ENCODE data around the gene KCNG1. TPM values are rescaled to one million over a fixed set of nuclear protein-coding genes. Genes with fewer than 3 reads are reported as not detected.

Gene KCNG1
- total and polyA plus RNA-seq, 9 donors: 0.15 to 4.9 (median 1.1) TPM

- Histone ChIP-seq H3K27ac (no peak overlapping the region), H3K27me3 (no peaks in the 10 kb centered on the region), H3K9me3 (no peaks in the 10 kb centered on the region), H3K36me3 (no peaks in the 10 kb centered on the region), H3K4me3 (no peak overlapping the region), H3K4me1 (ENCODE audit: insufficient read depth) (no peaks in the 10 kb centered on the region)
- TF ChIP-seq EP300 (IDR thresholded peaks at IDR 0.05) (no peak), POLR2A (IDR thresholded peaks at IDR 0.05) (no peak)
- TF ChIP-seq, protein P1, sequence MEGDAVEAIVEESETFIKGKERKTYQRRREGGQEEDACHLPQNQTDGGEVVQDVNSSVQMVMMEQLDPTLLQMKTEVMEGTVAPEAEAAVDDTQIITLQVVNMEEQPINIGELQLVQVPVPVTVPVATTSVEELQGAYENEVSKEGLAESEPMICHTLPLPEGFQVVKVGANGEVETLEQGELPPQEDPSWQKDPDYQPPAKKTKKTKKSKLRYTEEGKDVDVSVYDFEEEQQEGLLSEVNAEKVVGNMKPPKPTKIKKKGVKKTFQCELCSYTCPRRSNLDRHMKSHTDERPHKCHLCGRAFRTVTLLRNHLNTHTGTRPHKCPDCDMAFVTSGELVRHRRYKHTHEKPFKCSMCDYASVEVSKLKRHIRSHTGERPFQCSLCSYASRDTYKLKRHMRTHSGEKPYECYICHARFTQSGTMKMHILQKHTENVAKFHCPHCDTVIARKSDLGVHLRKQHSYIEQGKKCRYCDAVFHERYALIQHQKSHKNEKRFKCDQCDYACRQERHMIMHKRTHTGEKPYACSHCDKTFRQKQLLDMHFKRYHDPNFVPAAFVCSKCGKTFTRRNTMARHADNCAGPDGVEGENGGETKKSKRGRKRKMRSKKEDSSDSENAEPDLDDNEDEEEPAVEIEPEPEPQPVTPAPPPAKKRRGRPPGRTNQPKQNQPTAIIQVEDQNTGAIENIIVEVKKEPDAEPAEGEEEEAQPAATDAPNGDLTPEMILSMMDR (IDR thresholded peaks at IDR 0.05): no peak
- intact Hi-C loops (cut with DNase I): no loop called here
- WGBS, 3 donors: 35 to 52% (median 39%) methylated on average over 1 of the region's 1 CpG
- DNase-seq: no peak
These were observed 37.0 kb upstream of the KCNG1 start for GRCh38 chr20:51059862-51060261.

DNA sequence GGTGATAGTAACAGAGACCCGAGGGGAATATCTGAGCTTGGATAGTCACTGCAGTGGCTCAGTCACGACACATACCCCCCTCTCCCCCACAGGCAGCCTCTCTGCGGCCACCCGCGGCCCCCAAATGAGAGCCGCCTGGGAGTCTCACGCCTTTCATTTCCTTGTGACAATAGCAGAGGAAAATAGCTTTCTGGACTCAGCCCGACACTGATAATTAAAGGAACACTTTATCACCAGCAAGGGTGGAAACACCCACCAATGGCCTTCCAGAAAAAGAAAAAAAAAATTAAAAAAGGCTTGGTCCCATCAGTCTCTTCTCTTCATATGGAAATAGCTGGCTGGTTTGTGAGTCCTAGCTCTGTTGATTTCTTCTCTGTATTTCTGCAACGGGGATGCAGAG lies 35.1 kb upstream of the KCNG1 start:
- intact Hi-C loops (cut with DNase I): no loop called here
- Histone ChIP-seq H3K27me3 (no peaks in the 10 kb centered on the region), H3K4me3 (no peak overlapping the region), H3K36me3 (no peaks in the 10 kb centered on the region), H3K9me3 (no peaks in the 10 kb centered on the region), H3K4me1 (ENCODE audit: insufficient read depth) (no peaks in the 10 kb centered on the region), H3K27ac (no peak overlapping the region)
- TF ChIP-seq EP300 (IDR thresholded peaks at IDR 0.05): no peak
- TF ChIP-seq POLR2A (IDR thresholded peaks at IDR 0.05): no peak
- TF ChIP-seq, protein P1 (IDR thresholded peaks at IDR 0.05): no peak
- 8 to 11% (median 9%) methylated on average over 9 of the region's 9 CpGs for WGBS, 3 donors
- DNase-seq: no peak

DNA sequence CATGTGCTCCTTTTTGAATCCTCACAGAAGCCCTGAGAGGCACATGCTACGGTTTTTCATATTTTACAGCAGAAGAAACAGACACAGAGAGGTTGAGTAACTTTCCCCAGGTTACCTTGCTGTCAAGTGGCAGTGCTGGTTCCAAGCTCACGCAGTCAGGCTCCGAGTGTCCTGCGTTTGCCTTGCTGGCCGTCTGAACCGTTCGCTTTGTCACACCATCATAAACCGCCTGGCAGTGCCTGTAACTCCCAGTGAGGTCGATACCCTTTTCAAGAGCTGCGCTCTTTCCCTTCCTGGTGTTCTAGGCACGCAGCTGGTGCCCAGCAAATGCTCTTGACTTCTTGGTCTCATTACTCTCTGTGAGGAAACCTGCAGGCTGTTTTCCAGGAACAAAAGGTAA lies 31.3 kb upstream of the KCNG1 start:
- no peaks in the 10 kb centered on the region for H3K36me3 ChIP-seq
- no peak for DNase-seq
- no peaks in the 10 kb centered on the region for H3K9me3 ChIP-seq
- WGBS, 3 donors: 56 to 57% (median 57%) methylated on average over 11 of the region's 11 CpGs
- H3K4me1 ChIP-seq (ENCODE audit: insufficient read depth): no peaks in the 10 kb centered on the region
- no peak overlapping the region for H3K27ac ChIP-seq
- intact Hi-C loops (cut with DNase I): no loop called here
- no peaks in the 10 kb centered on the region for H3K27me3 ChIP-seq
- TF ChIP-seq EP300 (IDR thresholded peaks at IDR 0.05) (no peak), POLR2A (IDR thresholded peaks at IDR 0.05) (no peak)
- TF ChIP-seq, protein P1 (IDR thresholded peaks at IDR 0.05): no peak
- H3K4me3 ChIP-seq: no peak overlapping the region

GRCh38 chr20:51050531-51051075 lies 27.7 kb upstream of the KCNG1 start:
- no peak for DNase-seq
- no peaks in the 10 kb centered on the region for H3K4me1 ChIP-seq (ENCODE audit: insufficient read depth)
- H3K27ac ChIP-seq: no peak overlapping the region
- TF ChIP-seq POLR2A (IDR thresholded peaks at IDR 0.05): no peak
- TF ChIP-seq EP300 (IDR thresholded peaks at IDR 0.05): no peak
- TF ChIP-seq, protein P1 (IDR thresholded peaks at IDR 0.05): no peak
- no peaks in the 10 kb centered on the region for H3K27me3 ChIP-seq
- no peaks in the 10 kb centered on the region for H3K36me3 ChIP-seq
- no peak overlapping the region for H3K4me3 ChIP-seq
- WGBS, 3 donors: 12 to 20% (median 13%) methylated on average over 8 of the region's 8 CpGs
- no peaks in the 10 kb centered on the region for H3K9me3 ChIP-seq
- intact Hi-C loops (cut with DNase I): no loop called here
